Esophagus squamous epithelium (tissue), 4 donors: Measurements from ENCODE around the gene DENND1B.

ENCODE experiments used
- CTCF ChIP-seq, 6 experiments: fragments of 450-650 bp in 4 of 6; fragments of 200-600 bp in 2 of 6; sonication (generic) in 2 of 6; IDR thresholded peaks; one replicate each; pipeline ENCODE4 v1.5.1; 2016 to 2019; ENCODE audit warnings: antibody characterized with exemption in 6 of 6, mild to moderate bottlenecking in 4 of 6, moderate library complexity in 4 of 6
- POLR2A ChIP-seq, 4 donors: fragments of 450-650 bp; IDR thresholded peaks; one replicate each; pipeline ENCODE4 v1.6.1; 2017; ENCODE audit warnings: antibody characterized with exemption in 4 of 4, mild to moderate bottlenecking in 4 of 4, moderate library complexity in 3 of 4

- TF ChIP-seq CTCF (IDR thresholded peaks at IDR 0.05) (no peak), POLR2A (IDR thresholded peaks at IDR 0.05) (no peak)
Observed at GRCh38 chr1:197744979-197745378, 30.3 kb downstream of the DENND1B start.
